ENCODE data around the gene MANBA.
A peak's percentile ranks its signal among the peaks of the same experiment; 100 is the strongest.
"Not testable (repeated sequence)": the region's sequence is repeated elsewhere in the genome, so short reads cannot be mapped to it uniquely, and the experiment has no call there.

MANBA gene

DNA sequence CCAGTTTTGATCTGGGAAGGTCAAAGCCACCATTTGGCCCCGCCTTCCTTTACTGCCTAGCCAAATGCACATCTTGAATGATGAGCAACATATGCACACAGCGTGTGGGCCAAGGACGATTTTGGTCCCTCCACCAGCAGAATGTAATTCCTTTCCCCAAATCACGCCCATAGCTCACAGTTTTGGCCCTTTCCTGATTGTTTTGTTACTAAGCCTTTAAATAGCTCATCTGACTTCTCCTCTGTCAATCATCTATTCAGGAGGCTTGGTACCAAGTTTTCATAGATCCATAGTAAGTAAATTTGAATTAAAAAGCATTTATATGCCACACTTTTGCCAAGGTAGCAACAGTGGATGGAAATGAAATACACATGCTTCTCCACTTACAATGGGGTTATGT lies 136.3 kb downstream of the MANBA start:
- no peak for DNase-seq

DNA sequence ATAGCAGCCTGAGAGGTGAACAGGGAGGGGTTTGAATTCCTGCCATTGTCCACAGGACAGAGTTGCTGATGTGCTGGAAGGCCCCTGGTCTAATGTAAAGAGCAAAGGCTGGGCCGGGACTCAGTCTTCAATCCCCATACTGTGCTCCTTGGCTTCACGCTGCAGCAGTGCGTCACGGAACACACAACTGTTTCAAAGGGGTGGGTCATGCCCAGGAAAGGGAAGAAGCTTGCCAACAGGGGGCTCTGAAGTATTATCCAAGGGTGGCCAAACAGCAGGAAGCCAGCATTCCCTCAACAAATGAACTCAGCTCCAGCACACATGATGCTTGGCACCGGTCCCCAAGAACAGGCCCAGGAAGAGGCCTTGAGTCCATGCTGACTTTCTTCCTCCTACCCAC lies 137.1 kb downstream of the MANBA start:
- peak in 8 of 51 donors; percentile 3 to 24 (median 14) for DNase-seq

DNA sequence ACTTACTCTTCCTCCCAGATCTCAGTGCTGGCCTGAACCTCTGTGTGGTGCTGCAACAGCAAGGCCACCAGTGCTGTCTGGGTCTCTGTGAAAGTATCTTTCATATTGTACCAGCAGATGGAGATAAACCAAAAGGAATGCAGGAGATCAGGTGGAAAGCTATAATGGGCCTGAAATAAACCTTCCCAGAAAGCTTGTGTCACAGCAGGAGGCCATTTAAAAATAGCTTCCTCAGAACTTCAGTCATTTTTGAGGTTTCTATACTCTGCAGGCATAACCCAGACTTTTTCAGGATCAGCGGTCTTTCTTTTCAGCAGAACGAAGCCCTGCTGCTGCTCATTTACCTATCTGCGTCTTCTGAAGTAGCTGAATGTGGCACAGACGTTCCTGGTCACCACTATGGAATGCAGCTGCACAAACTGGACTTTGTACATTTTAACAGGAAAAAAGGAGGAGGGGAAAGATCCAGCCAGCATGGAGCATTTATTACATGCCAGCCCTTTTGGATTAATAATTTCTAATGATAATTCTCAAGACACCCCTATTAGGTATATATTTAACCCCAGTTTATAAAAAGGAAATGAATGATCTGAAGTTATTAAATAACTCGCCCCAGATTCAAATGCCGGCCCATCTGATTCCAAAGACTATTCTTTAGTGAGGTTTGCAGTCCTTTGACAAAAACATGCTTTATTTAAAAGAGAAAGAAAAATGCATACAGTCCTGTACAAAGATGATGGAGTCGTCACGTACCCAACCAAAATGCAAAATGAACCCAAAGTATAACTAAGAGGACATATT lies 139.9 kb downstream of the MANBA start:
- DNase-seq, result peak in 15 of 51 donors; percentile 5 to 75 (median 26)

DNA sequence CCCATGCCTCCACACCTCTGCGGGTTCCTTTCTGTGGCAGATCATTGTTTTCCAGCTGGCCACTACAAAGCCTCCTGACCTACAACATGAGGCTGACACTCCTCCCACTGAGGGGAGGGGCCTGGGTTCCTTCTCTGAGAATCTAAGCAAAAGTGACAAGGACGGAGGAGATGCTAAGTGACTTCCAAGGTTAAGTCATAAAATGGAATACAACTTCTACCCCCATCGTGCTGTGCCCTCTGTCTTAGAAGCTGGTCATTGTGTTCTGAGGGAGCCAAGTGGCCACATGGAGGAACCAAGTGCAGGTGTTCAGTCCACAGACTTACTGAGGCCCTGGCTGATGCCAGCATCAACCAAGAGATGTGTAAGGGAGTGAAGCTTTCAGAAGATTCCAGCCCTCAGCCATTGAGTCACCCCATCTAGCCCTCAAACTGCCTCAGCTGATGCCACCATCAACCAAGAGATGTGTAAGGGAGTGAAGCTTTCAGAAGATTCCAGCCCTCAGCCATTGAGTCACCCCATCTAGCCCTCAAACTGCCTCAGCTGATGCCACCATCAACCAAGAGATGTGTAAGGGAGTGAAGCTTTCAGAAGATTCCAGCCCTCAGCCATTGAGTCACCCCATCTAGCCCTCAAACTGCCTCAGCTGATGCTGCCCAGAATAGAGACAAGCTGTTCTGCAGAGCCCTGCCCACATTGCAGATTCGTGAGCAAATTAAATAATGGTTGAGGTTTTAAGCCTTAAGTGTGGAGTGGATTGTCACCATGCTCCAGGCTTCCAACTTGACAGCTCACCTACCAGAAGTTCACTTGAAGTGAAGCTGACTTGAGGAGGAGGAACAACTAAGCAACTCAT lies 140.8 kb downstream of the MANBA start:
- peak in 1 of 51 donors; percentile 61 for DNase-seq

DNA sequence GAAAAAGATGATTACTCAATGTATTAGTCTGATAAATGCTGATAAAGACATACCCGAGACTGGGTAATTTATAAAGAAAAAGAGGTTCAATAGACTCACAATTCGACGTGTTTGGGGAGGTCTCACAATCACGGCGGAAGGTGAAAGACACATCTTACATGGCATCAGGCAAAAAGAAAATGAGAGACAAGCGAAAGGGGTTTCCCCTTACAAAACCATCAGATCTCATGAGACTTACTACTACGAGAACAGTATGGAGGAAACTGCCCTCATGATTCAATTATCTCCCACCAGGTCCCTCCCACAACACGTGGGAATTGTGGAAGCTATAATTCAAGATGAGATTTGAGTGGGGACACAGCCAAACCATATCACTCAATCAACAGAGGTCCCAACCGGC lies 141.7 kb downstream of the MANBA start:
- not testable (repeated sequence) for DNase-seq

DNA sequence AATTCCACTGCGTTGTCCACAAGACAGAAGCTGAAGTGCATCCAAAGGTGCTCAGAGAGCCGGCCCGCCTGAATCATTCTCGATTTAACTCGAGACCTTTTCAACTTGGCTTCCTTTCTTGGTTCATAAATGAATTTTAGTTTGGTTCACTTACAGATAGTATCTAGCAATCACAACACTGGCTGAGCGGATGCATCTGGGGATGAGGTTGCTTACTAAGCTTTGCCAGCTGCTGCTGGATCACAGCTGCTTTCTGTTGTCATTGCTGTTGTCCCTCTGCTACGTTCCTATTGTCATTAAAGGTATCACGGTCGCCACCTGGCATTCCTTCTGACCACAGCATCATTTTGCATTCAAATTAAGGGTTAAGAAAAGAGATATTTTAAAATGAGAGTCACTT lies 144.1 kb downstream of the MANBA start:
- no peak for DNase-seq

DNA sequence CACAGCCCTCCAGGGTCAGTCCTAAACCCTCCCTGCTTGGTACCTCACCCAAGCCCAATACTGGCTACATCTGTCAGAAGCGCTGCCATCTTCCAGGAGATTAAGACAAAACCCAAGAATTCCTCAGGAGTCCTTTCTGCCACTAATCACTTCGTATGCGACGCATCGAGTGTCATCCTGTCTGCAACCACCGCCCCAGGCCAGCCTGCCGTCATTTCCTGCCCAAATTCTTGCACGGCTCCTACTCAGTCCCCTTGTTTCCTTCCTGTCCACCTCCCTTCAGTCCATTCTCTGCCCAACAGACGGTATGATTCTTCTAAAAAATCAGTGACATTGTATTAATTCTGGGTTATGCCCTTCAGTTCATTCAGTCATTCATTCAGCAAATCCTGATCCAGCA lies 146.0 kb downstream of the MANBA start:
- DNase-seq, result no peak

DNA sequence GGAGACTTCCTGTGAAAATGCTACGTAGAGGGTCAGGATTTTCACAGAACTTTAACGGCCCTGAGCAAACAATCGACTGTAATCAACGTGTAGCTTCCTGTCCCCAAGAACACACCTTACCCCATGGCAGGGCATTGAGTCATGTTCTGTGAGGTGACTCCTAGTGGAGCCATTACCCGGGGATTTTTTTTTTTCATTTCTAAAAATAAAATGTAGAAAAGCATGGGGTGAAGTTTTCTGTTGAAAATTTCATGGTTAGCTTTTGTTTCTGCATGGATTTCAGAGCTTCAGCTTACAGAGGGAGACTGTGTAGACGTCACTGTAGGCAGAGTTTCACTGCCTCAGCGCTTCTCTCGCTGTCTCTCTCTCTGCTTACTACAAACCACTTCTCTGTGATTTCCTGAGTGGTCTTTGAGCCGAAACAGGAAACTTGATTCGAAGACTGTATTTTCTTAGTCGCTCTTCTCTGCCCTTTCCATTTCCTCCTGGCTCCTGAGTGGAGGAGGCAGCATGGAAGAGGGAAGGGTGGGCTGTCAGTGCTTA lies 147.9 kb downstream of the MANBA start:
- DNase-seq, result no peak

DNA sequence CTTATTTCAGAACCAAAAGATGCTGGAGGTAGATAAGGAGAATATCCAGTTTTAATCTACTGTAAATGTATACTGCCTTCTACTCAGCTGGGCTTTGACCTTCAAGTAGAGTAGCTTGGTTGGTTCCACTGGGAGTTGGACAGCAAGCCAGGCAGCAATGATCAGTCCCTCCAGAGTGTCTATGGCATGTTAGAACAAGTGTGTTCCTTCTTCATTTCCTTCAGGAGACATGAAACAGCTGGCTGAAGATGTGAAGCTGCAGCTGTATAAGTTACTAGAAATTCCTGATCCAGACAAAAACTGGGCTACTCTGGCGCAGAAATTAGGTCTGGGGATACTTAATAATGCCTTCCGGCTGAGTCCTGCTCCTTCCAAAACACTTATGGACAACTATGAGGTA lies 148.6 kb downstream of the MANBA start:
- DNase-seq, result no peak

DNA sequence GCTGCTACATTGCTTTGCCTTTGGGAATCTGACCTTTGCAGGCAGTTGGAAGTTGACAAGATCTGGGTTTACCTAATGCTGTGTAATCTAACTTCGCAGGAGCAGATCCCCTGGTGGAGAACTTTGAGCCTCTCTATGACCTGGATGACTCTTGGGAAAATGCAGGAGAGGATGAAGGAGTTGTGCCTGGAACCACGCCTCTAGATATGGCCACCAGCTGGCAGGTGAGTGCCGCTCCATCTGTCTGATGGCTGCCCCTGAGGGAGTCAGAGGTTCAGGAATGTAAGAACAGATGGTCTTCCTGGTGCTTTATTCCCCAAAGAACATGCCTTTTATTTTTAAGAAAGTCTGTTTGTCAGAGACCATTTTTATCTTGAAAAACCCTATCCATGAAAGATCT lies 150.3 kb downstream of the MANBA start:
- no peak for DNase-seq

DNA sequence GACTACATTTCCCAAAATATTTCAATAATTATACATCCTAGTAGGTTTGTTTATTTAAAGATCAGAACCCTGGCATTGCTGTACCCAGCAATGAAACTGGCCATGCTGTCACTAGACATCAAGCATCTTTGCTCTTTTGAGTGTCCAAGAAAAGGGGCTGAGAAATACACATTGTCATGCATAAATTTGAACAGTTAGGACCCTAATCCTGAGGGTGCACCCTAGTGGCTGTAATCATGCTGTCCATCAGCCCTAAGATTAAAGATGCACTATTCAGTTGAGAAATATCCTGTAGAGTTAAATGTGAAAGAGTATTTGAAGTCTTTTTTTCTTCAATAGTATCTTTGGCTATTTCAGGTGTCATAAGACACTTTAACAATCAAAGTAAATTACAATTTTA lies 150.8 kb downstream of the MANBA start:
- DNase-seq, result peak in 1 of 51 donors; percentile 4

DNA sequence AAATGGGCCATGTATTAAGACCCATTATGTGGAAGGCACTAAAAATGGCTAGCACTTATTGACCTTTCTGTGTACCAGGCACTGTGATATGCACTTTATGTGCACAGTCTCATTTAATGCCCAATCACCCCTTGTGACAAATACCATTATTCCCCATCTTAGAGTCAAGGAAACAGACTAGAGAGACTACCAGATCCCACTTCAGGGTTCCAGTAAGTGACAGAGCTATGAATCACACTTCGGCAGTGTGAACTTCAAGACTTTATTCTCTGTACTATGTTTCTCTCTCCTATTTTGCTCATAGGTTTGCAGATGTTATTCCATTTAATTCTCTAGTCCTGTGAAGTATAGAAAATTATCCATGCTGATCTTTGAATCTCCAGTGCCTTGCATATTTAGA lies 152.6 kb downstream of the MANBA start:
- DNase-seq, result no peak

DNA sequence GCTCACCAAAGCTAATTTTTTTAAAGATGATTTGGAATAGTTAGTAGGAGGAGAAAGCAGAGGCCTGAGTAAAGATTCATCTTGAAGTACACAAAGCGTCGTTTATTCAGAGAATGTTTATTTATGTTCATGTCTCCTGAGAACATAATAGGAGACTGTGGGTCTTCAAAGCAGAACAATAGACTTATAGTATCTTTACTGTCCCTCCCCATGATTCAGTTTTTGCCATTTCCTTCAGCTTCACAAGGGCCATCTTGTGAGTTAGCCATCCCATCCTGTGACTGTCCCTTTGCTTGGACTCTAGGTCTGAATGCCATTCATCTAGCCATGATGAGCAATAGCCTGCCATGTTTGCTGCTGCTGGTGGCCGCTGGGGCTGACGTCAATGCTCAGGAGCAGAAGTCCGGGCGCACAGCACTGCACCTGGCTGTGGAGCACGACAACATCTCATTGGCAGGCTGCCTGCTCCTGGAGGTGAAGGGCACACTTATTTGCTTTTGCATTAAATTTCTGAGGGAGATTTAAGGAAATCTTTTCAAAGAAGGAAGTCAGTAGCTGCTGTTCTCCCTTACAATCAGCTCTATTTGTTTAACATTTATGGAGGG lies 153.8 kb downstream of the MANBA start:
- peak in 5 of 51 donors; percentile 3 to 33 (median 15) for DNase-seq

DNA sequence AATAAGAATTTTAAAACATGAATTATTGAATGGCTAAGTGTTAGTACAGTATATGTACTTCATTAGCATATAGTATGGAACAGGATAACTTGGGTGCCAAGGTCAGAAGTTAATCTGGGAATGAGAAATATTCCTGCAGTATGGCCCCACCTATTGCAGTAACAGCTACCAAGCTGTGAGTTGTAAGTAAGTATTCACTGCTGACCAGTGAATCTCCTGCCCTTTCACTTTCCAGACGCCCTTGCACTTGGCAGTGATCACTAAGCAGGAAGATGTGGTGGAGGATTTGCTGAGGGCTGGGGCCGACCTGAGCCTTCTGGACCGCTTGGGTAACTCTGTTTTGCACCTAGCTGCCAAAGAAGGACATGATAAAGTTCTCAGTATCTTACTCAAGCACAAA lies 154.5 kb downstream of the MANBA start:
- DNase-seq, result no peak

DNA sequence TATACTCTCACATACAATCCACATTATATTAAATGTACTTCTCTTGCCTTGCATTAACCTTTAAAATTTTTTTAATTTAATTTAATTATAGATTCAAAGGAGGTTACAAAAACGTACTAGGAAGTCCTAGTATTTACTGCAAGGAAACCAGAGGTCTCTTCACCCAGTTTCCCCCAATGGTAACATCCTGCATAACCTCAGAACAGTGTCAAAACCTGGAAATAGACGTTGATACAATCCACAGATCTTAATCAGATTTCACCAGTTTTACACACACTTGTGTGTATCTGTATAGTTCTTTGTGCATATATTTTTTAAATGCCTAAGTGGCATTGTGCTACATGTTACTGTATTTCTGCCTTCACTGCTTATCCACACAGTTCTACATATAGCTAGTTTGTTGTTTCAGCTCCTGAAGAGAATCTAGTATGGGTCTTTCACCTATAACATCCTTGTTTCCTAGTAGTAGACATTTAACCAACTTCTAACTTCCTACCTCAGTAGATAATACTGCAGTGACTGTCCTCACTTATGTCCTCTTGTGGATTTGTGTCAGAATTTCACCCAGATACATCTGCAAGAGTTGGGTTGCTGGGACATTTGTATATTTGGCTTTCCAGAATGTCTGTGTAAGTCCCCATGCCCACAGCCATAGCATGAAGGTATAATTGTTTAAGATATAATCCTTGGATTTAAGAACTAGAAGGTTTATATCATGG lies 156.4 kb downstream of the MANBA start:
- no peak for DNase-seq

DNA sequence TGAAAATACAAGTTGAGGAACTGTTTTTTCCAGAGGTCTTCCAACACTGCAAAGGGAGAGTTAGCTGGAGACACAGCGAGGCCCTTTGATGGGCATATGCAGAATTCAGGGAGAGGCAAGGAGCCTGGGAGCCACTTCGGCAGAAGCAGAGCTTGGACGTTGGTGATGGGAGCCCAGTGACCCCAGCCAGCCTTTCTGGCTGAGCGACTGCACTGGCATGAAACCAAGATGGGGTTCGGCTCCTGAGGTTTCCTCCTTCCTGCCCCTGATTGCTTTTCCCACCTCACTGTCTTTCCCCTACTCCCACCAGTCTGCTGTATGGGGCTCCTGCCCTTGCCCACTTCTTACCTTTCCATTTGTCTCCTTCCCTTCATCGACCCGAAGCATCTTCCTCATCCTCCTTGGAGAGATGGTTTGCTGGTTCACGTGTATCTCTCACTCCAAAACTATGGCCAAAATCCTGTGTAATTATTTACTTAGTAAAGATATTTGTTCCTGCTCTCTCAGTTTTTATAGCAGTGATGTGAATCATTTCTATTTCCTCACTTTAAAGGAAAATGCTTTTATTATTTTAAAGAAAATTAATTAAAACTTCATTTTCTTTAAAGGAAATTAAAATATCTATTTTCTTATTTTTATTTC lies 159.1 kb downstream of the MANBA start:
- DNase-seq, result no peak

DNA sequence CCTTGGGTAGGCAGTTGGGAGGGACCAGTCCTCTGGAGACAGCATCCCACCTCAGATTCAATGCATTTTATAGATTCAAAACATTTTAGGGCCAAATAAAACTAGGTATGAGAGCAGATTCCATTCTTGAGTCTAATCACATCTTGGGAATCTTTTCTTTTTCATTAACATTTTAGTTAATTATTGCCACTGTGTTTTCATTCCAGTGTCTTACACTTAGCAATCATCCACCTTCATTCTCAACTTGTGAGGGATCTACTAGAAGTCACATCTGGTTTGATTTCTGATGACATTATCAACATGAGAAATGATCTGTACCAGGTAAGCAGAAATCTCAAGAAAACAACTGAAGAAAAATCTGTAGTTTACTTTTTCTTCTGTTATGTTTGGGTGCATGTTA lies 160.1 kb downstream of the MANBA start:
- no peak for DNase-seq

DNA sequence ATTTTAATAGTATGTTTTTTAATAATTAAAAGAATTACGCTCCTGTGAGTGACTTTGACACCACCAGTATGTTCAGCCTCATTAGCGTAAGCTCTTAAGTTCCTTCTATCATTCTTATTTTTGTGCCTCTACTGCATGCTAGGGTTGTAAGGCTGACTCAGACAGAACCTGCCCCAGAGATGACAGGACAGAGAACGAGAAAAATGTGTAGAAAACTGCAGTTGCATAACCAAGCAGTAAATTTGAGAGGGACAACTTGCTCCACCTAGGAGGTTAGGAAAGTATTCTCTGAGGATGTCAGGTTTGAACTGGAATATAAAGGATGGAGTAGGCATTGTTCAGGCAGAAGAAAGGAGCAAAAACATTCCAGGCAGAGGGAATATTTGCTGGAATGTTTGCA lies 160.9 kb downstream of the MANBA start:
- DNase-seq, result no peak

DNA sequence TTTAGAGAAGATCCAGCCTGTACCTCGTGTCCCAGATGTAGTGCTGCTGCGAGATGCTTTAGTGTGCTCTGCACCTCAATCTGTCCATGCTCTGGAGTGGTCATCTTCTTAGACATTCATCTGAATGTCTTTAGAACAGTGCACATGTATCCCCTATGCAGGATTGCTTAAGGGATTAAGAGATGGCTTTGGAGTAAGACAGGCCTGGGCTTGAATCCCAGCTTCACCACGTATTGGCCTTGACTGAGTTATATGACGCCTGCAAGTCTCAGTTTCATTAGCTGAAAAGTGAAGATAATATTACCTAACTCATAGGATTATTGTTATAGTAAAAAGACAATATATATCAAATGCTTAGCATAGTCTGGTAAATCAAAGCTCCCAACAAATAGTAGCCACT lies 161.3 kb downstream of the MANBA start:
- no peak for DNase-seq

DNA sequence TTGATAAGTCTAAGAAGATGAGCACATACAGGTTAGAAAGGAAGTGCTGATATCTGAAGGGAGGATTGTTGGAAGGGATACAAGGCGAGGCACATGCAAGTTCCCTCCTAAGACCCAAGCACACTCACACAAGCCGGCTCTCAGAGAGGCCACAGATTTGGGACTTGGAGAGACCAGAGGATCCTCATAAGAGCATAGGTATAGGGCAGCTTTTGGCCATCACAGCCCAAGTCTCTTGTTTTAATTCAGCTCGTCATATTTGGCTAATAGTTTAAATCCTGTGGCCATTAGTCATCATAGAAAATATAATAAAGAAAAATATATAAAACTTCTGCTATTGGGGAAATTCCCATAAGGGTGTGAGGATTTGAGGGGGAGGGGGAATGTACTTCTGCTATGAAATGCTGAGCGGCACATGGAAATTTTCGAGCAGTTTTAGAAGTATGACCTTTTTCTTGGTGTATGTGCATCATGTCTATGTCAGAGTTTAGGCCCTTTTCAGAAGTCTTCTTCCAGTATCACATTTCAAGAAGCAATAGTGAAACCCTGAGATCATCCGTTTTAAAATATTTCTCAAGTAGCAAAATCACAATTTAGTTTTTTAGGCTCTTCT lies 161.9 kb downstream of the MANBA start:
- no peak for DNase-seq
